CD14-positive monocyte (primary cell): ENCODE results near the gene ASCC1. TPM values are rescaled to one million over a fixed set of nuclear protein-coding genes. Genes with fewer than 3 reads are reported as not detected.

Source experiments
- DNase-seq, 3 donors: peaks; one replicate each; pipeline ENCODE4 v3.0.0-alpha.2; 2011 to 2022
- H2AFZ ChIP-seq: 2 replicates; pipeline ENCODE4 v1.6.0; 2012; ENCODE audit warnings: mild to moderate bottlenecking, low read depth, low read length, inconsistent platforms; ENCODE audit not compliant: insufficient read depth, poor library complexity, severe bottlenecking
- H3K27ac ChIP-seq, 2 donors: 1 replicate in 1 of 2; 2 replicates in 1 of 2; pipeline ENCODE4 v1.5.1; 2012 to 2013; ENCODE audit warnings: low read length in 2 of 2, control low read depth in 1 of 2, inconsistent platforms in 1 of 2, low read depth in 1 of 2, mild to moderate bottlenecking in 1 of 2
- H3K27me3 ChIP-seq, 2 donors: one replicate each; pipeline versions ENCODE4 v1.6.0 to v1.6.1; 2011 to 2013; ENCODE audit warnings: low read length in 2 of 2; ENCODE audit not compliant: control insufficient read depth in 2 of 2, insufficient read depth in 2 of 2
- H3K36me3 ChIP-seq, 2 donors: replicated peaks in 1 of 2; 1 replicate in 1 of 2; 2 replicates in 1 of 2; pipeline versions ENCODE4 v1.5.1 to v1.6.1; 2012 to 2013; ENCODE audit warnings: low read length in 2 of 2, control low read depth in 1 of 2, inconsistent platforms in 1 of 2, mild to moderate bottlenecking in 1 of 2; ENCODE audit not compliant: insufficient read depth in 2 of 2, control insufficient read depth in 1 of 2
- H3K4me1 ChIP-seq, 2 donors: 1 replicate in 1 of 2; 2 replicates in 1 of 2; pipeline versions ENCODE4 v1.5.1 to v1.6.1; 2012 to 2013; ENCODE audit warnings: low read length in 2 of 2, control low read depth in 1 of 2, inconsistent platforms in 1 of 2, mild to moderate bottlenecking in 1 of 2, moderate library complexity in 1 of 2; ENCODE audit not compliant: insufficient read depth in 2 of 2, control insufficient read depth in 1 of 2
- H3K4me2 ChIP-seq: replicated peaks from 2 replicates; pipeline ENCODE3; 2012; ENCODE audit warnings: low read length, moderate library complexity, mild to moderate bottlenecking; ENCODE audit not compliant: poor library complexity, severe bottlenecking; ENCODE audit errors: extremely low read depth
- H3K4me3 ChIP-seq, 3 experiments: fragments of 200-600 bp in 1 of 3; sonication (generic) in 1 of 3; replicated peaks in 1 of 3; 1 replicate in 2 of 3; 2 replicates in 1 of 3; pipeline ENCODE4 v1.5.1; 2011 to 2013; ENCODE audit warnings: low read length in 3 of 3, mild to moderate bottlenecking in 3 of 3, control low read depth in 2 of 3, low read depth in 2 of 3, inconsistent platforms in 1 of 3, moderate library complexity in 1 of 3
- H3K79me2 ChIP-seq: 2 replicates; pipeline ENCODE4 v1.6.0; 2012; ENCODE audit warnings: mild to moderate bottlenecking, control low read depth, inconsistent platforms, low read length, moderate library complexity; ENCODE audit not compliant: insufficient read depth
- H3K9ac ChIP-seq: 2 replicates; pipeline ENCODE4 v1.6.0; 2017; ENCODE audit warnings: low read length, mild to moderate bottlenecking; ENCODE audit not compliant: insufficient read depth, poor library complexity, severe bottlenecking
- H3K9me3 ChIP-seq, 2 donors: replicated peaks in 1 of 2; 1 replicate in 1 of 2; 2 replicates in 1 of 2; pipeline versions ENCODE4 v1.5.1 to v1.6.1; 2012 to 2013; ENCODE audit warnings: low read length in 2 of 2, control low read depth in 1 of 2; ENCODE audit not compliant: control insufficient read depth in 1 of 2, insufficient read depth in 1 of 2
- H4K20me1 ChIP-seq: 2 replicates; pipeline ENCODE4 v1.6.0; 2012; ENCODE audit warnings: mild to moderate bottlenecking, low read length, control low read depth, moderate library complexity; ENCODE audit not compliant: insufficient read depth
- H3K27ac Mint-ChIP-seq, 7 donors: one replicate each; pipeline ENCODE4 v1.8.0; 2020; ENCODE audit warnings: mild to moderate bottlenecking in 7 of 7, mixed read lengths in 7 of 7, moderate library complexity in 6 of 7, inconsistent platforms in 2 of 7
- H3K27me3 Mint-ChIP-seq, 3 donors: one replicate each; pipeline ENCODE4 v1.8.0; 2021 to 2022; ENCODE audit warnings: low read depth in 3 of 3, mild to moderate bottlenecking in 3 of 3, mixed read lengths in 3 of 3, moderate library complexity in 3 of 3, inconsistent platforms in 1 of 3
- H3K36me3 Mint-ChIP-seq, 2 donors: one replicate each; pipeline ENCODE4 v1.8.0; 2020; ENCODE audit warnings: mixed read lengths in 2 of 2, inconsistent platforms in 1 of 2, mild to moderate bottlenecking in 1 of 2
- H3K4me1 Mint-ChIP-seq: one replicate; pipeline ENCODE4 v1.8.0; 2020; ENCODE audit warnings: mild to moderate bottlenecking, mixed read lengths
- H3K4me3 Mint-ChIP-seq, 2 donors: one replicate each; pipeline ENCODE4 v1.8.0; 2020; ENCODE audit warnings: mild to moderate bottlenecking in 2 of 2, mixed read lengths in 2 of 2, moderate library complexity in 1 of 2
- H3K9me3 Mint-ChIP-seq, 7 donors: one replicate each; pipeline ENCODE4 v1.8.0; 2020 to 2022; ENCODE audit warnings: mixed read lengths in 7 of 7, mild to moderate bottlenecking in 6 of 7, moderate library complexity in 6 of 7, inconsistent platforms in 2 of 7
- WGBS: methylation state at CpG from one replicate; pipeline ENCODE4 v1.1.5; 2013; ENCODE audit warnings: missing lambda C conversion rate; ENCODE audit not compliant: insufficient coverage; 5-methylcytosine and 5-hydroxymethylcytosine counted together
- intact Hi-C, 2 donors: fragments of 100-400 bp; cut with micrococcal nuclease; formaldehyde crosslinking; loops; one replicate each; pipeline versions ENCODE4 v1.15.0 to v1.15.1; 2023
- polyA plus RNA-seq, 3 donors: library from polyadenylated mRNA; depleted of rRNA in 1 of 3; unstranded in 2 of 3; stranded (reverse) in 1 of 3; fragments of 300-500 nt in 2 of 3; fragments of >200 nt in 1 of 3; fragmentation: Illumina TruSeq in 2 of 3; gene quantifications; 1 replicate in 2 of 3; 2 replicates in 1 of 3; pipeline ENCODE4 v1.2.3, GENCODE V29; 2012 to 2021
- TF ChIP-seq, protein P1 (sequence below): fragments of 200-600 bp; IDR thresholded peaks from one replicate; pipeline ENCODE4 v1.8.0; 2022; ENCODE audit warnings: antibody characterized with exemption, mild to moderate bottlenecking

Gene ASCC1
- polyA plus RNA-seq, 3 donors = 8.2 to 20.9 (median 17.9) TPM

DNA sequence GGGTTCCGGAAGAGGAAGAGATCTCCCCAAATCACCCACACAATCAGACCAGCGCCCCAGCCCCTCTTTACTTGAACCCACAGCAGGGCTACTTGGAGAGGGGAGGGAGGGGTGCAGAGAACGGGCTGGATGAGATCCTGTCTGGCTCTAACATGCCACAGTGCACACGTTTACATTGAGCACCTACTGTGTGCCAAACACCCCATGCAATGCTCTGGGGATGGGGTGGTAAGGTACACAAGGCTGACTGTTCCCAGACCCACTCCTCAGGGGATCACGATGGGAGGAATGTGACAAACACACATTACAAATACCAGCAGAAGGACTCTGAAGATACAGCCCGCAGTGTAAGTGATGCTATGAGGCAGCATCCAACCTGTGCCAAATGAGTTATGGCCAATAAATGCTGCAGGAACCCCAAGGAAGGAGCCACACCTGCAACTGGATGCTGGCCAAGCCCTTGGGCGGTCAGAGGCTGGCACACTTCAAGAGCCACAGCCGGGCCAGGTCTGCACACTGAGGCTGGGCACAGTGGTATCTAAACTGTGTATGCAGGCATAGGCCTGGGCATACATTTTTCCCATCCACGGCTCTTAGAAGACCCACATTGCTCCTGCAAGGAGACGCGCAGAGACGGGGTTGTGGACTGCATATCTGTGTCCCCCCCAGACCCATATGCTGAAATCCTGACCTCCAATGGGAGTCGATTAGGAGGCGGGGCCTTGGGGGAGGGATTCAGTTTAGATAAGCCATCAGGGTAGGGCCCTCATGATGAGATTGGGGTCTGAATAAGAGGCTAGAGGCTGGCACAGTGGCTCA, 134.1 kb downstream of the ASCC1 start:
- no peaks in the 10 kb centered on the region for H3K79me2 ChIP-seq
- WGBS = 100% methylated on average over 4 of the region's 14 CpGs
- no peaks in the 10 kb centered on the region for H4K20me1 ChIP-seq
- no peaks in the 10 kb centered on the region for H3K36me3 ChIP-seq
- H3K4me1 ChIP-seq = peaks cover 3 to 4% of the 10 kb centered on the region in 2 donors
- Mint-ChIP-seq H3K4me1 (peaks cover 19% of the 10 kb centered on the region), H3K9me3 (peaks cover 0 to 11% (median 0%) of the 10 kb centered on the region in 7 donors), H3K36me3 (peaks cover 0 to 9% of the 10 kb centered on the region in 2 donors), H3K27me3 (peaks cover 14 to 18% (median 16%) of the 10 kb centered on the region in 3 donors), H3K27ac (peak overlapping the region in 1 of 7 donors; percentile 68), H3K4me3 (no peak overlapping the region)
- H2AFZ ChIP-seq = no peak overlapping the region
- peaks cover 8 to 16% of the 10 kb centered on the region in 2 donors for H3K27me3 ChIP-seq
- no peak for DNase-seq
- no peak overlapping the region for H3K27ac ChIP-seq
- H3K9ac ChIP-seq = no peak overlapping the region
- intact Hi-C loops = no loop called here
- no peak overlapping the region for H3K4me3 ChIP-seq
- TF ChIP-seq, protein P1, sequence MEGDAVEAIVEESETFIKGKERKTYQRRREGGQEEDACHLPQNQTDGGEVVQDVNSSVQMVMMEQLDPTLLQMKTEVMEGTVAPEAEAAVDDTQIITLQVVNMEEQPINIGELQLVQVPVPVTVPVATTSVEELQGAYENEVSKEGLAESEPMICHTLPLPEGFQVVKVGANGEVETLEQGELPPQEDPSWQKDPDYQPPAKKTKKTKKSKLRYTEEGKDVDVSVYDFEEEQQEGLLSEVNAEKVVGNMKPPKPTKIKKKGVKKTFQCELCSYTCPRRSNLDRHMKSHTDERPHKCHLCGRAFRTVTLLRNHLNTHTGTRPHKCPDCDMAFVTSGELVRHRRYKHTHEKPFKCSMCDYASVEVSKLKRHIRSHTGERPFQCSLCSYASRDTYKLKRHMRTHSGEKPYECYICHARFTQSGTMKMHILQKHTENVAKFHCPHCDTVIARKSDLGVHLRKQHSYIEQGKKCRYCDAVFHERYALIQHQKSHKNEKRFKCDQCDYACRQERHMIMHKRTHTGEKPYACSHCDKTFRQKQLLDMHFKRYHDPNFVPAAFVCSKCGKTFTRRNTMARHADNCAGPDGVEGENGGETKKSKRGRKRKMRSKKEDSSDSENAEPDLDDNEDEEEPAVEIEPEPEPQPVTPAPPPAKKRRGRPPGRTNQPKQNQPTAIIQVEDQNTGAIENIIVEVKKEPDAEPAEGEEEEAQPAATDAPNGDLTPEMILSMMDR = no peak
- H3K9me3 ChIP-seq = no peaks in the 10 kb centered on the region
- H3K4me2 ChIP-seq = no peak overlapping the region

DNA sequence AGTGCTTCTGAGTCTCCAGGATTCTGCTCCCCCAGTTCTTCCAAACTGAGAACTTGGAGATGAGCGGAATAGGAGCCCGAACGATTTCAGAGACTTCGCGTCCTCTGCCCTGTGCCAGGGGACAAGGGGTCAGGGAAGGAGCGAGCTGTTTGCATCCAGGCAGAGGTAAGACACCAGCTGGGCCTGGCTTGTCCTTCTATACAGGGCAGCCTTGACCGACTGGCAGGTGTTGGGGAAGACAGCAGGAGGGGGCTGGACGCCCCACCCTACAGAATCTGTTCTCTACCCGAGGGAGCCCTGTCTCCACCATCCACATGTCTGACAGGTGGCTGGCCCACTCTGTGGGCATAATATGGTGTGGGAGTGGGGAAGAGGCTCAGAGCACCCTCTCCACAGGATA, 134.9 kb downstream of the ASCC1 start:
- TF ChIP-seq, protein P1 = no peak
- peaks cover 0 to 6% of the 10 kb centered on the region in 2 donors for H3K36me3 Mint-ChIP-seq
- intact Hi-C loops = no loop called here

More for the DNA sequence above, 134.9 kb downstream of the ASCC1 start:
- peak overlapping the region in 1 of 7 donors; percentile 14 for H3K27ac Mint-ChIP-seq
- peaks cover 13% of the 10 kb centered on the region for H3K4me1 Mint-ChIP-seq
- Histone ChIP-seq H3K4me2 (no peak overlapping the region), H3K27me3 (peaks cover 2 to 8% of the 10 kb centered on the region in 2 donors), H3K79me2 (no peaks in the 10 kb centered on the region), H3K9me3 (no peaks in the 10 kb centered on the region), H3K36me3 (no peaks in the 10 kb centered on the region), H3K27ac (no peak overlapping the region), H3K4me1 (no peaks in the 10 kb centered on the region), H3K4me3 (no peak overlapping the region), H4K20me1 (no peaks in the 10 kb centered on the region), H2AFZ (no peak overlapping the region), H3K9ac (no peak overlapping the region)
- 100% methylated on average over 6 of the region's 9 CpGs for WGBS
- peaks cover 0 to 4% (median 0%) of the 10 kb centered on the region in 7 donors for H3K9me3 Mint-ChIP-seq
- DNase-seq = no peak
- no peak overlapping the region for H3K4me3 Mint-ChIP-seq
- H3K27me3 Mint-ChIP-seq = peaks cover 7 to 11% (median 8%) of the 10 kb centered on the region in 3 donors
